ENCODE measurements around the gene PI4KA.
"Not testable (repeated sequence)": the region's sequence is repeated elsewhere in the genome, so short reads cannot be mapped to it uniquely, and the experiment has no call there.

PI4KA gene

DNA sequence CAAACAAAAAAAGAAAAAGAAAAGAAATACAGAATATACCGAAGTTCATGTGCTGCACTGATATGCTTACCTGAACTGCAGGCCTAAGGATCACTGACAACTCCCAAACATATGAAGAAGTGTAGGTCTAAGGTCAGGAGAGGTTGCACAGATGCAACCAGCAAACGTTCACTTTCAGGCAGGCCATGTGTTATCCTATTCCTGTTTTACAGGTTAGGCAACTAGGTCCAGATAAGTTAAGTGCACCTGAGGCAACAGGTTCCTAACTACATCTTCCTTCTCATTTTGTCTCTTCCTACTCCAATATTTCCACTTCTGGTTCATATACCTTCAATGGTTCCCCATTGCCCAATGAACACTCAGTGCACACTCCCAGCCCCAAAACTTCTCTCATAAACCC, 15.1 kb downstream of the PI4KA start:
- H3K4me1 Mint-ChIP-seq (ENCODE audit: low read depth) = peaks cover 26% of the 10 kb centered on the region
- H3K27ac Mint-ChIP-seq = no peak overlapping the region
- H3K4me3 Mint-ChIP-seq = no peak overlapping the region
- no peaks in the 10 kb centered on the region for H3K9me3 Mint-ChIP-seq
- H3K27me3 Mint-ChIP-seq (ENCODE audit: low read depth) = no peaks in the 10 kb centered on the region
- peaks cover under 1% of the 10 kb centered on the region for H3K36me3 Mint-ChIP-seq (ENCODE audit: low read depth)

DNA sequence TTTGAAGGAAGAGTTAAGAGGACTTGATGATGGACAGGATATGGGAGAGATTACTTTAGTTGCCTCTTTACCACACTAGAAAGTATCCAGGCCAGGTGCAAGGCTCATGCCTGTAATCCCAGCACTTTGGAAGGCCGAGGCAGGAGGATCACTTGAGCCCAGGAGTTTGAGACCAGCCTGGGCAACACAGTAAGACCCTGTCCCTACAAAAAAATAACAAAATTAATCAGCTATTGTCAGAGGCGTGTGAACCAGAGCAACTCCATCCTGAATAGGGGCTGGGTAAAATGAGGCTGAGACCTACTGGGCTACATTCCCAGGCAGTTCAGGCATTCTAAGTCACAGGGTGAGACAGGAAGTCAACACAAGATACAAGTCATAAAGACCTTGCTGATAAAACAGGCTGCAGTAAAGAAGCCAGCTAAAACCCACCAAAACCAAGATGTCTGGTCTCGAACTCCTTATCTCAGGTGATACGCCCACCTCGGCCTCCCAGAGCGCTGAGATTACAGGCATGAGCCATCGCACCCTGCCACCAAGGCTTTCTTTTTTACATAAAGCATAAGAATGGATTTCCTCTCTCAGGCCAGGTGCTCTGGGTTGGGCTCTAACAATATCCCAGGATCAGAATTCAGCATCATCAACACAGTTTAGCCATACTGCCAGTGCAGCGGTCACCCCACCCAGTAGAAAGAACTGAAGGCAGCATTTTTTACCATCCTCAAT, 17.8 kb downstream of the PI4KA start:
- no peak overlapping the region for H3K27ac Mint-ChIP-seq
- H3K27me3 Mint-ChIP-seq (ENCODE audit: low read depth) = no peaks in the 10 kb centered on the region
- H3K36me3 Mint-ChIP-seq (ENCODE audit: low read depth) = peaks cover 2% of the 10 kb centered on the region
- H3K9me3 Mint-ChIP-seq = no peaks in the 10 kb centered on the region
- peaks cover 36% of the 10 kb centered on the region for H3K4me1 Mint-ChIP-seq (ENCODE audit: low read depth)
- no peak overlapping the region for H3K4me3 Mint-ChIP-seq

DNA sequence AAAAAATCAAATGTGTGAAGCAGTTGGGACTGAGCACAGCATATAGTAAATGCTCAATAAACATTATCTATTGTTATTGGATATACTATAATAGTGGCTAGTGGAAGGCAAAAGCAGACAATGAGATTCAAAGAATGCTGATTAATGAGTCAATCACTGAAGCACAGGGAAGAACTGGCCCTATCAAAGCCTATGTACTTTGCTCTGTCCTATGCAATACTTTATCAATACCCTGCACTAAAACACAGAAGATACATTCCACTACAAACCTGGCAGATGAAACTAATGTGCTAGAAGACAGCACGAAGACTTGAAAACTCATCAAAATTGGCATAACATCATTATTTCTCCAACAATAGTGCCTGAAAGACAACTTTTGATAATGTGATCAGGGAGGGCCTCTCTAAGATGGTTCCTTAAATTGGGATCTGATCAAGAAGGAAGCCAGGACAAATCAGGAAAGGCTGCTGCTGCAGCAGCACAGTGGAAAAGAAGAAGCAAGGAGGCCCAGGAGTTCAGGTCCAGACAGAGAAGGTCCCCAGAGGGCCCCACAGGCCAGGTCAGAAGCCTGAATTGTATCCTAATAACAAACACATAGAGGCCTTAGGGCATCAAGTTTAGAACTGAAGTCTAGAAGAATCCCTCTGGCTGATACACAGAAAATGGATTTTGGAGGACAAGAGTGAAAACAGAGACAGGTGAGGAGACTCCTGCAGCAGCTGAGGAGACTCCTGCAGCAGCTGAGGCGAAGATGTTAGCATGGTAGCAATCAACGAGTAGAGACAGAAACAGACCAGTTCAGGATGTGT, 18.6 kb downstream of the PI4KA start:
- no peak overlapping the region for H3K4me3 Mint-ChIP-seq
- no peaks in the 10 kb centered on the region for H3K27me3 Mint-ChIP-seq (ENCODE audit: low read depth)
- no peaks in the 10 kb centered on the region for H3K9me3 Mint-ChIP-seq
- peaks cover 35% of the 10 kb centered on the region for H3K4me1 Mint-ChIP-seq (ENCODE audit: low read depth)
- H3K27ac Mint-ChIP-seq = no peak overlapping the region
- H3K36me3 Mint-ChIP-seq (ENCODE audit: low read depth) = peaks cover 2% of the 10 kb centered on the region

DNA sequence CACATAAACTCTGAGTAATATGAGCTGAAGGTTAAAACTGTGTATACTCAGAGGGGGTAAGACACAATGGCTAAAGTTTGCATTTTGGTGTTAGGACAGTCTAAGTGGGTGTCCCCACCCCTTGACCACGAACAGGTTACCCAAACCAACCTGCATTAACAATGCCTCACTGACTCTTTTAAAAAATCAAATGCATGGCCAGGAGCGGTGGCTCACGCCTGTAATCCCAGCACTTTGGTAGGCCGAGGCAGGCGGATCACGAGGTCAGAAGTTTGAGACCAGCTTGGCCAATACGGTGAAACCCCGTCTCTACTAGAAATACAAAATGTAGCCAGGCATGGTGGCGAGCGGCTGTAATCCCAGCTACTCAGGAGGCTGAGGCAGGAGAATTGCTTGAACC, 19.3 kb downstream of the PI4KA start:
- not testable (repeated sequence) for H3K27me3 Mint-ChIP-seq (ENCODE audit: low read depth); H3K9me3 Mint-ChIP-seq; H3K36me3 Mint-ChIP-seq (ENCODE audit: low read depth); H3K4me3 Mint-ChIP-seq; H3K27ac Mint-ChIP-seq
- peaks cover 35% of the 10 kb centered on the region for H3K4me1 Mint-ChIP-seq (ENCODE audit: low read depth)

DNA sequence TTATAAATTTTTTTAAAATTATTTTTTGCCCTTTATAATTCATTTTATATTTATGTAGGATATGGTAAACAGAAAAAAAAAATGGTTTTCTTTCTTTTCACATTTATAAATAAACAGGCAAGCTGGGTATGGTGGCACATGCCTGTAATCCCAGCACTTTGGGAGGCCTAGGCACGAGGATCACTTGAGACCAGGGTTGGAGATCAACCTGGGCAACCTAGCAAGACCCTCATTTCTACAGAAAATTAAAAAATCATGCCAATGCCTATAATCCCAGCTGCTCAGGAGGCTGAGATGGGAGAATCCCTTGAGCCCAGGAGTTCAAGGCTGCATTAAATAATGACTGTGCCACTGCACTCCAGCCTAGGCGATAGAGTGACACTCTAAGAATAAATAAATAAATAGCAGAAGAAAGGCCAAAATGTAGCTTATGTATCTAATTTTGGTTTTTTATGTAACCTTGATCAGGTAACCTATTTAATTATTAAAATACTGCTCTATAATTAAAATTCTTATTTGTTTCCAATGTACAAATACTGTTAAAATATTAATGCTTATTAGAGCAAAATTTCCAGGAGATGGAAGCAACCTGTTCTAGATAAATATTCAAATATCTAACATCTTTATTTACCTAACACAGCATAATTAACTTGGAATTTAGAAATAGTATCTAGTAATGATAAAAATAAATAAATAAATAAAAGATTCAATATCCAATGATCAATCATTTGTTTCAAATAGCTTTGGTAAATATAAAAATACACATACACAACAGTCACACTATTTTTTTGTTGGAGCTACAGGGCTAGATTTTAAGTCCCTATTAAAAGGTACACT, 21.4 kb downstream of the PI4KA start:
- peaks cover 29% of the 10 kb centered on the region for H3K4me1 Mint-ChIP-seq (ENCODE audit: low read depth)
- peaks cover 16% of the 10 kb centered on the region for H3K36me3 Mint-ChIP-seq (ENCODE audit: low read depth)
- H3K4me3 Mint-ChIP-seq = no peak overlapping the region
- no peaks in the 10 kb centered on the region for H3K9me3 Mint-ChIP-seq
- H3K27me3 Mint-ChIP-seq (ENCODE audit: low read depth) = no peaks in the 10 kb centered on the region
- H3K27ac Mint-ChIP-seq = no peak overlapping the region

DNA sequence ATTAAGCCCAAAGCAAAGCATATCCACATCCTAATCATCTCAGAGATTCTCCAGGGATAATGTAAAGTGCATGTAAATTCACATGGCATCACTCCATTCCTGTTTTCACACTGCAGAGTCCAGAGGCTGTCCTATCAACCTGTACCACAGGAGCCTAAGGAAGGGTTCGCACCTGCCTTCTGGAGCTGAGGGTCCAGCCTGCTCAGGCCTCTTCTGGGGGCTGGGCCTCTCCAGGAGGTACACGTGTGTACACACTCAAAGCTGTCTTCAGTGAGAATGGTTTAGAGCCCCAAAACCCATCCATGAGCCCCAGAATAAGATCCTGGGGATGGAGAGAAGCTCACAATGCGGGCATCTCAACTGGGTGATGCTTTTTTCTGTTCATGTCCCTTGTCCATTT, 23.9 kb downstream of the PI4KA start:
- no peak overlapping the region for H3K4me3 Mint-ChIP-seq
- peaks cover 12% of the 10 kb centered on the region for H3K4me1 Mint-ChIP-seq (ENCODE audit: low read depth)
- no peaks in the 10 kb centered on the region for H3K27me3 Mint-ChIP-seq (ENCODE audit: low read depth)
- peaks cover 33% of the 10 kb centered on the region for H3K36me3 Mint-ChIP-seq (ENCODE audit: low read depth)
- no peak overlapping the region for H3K27ac Mint-ChIP-seq
- H3K9me3 Mint-ChIP-seq = no peaks in the 10 kb centered on the region

DNA sequence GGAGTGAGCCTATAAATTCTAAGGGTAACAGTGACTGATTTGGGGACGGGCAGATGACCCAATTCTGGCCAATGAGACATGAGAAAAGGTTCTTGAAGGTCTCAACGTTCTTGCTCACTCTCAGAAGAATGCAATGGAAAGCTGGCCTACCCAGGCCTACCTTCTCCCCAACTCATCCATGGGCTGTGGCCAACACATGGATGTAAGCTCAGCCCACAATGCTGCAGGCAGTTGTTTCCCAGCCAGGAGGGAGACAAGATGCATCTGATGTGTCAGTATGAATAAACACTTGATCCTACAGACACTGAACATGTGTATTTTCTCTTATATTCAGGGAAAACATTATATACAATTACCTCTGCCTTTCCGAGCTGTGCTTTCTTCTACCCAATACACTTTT, 24.4 kb downstream of the PI4KA start:
- Mint-ChIP-seq H3K36me3 (ENCODE audit: low read depth) (peaks cover 37% of the 10 kb centered on the region), H3K27ac (no peak overlapping the region), H3K4me3 (no peak overlapping the region), H3K27me3 (ENCODE audit: low read depth) (no peaks in the 10 kb centered on the region), H3K9me3 (no peaks in the 10 kb centered on the region), H3K4me1 (ENCODE audit: low read depth) (peaks cover 12% of the 10 kb centered on the region)

DNA sequence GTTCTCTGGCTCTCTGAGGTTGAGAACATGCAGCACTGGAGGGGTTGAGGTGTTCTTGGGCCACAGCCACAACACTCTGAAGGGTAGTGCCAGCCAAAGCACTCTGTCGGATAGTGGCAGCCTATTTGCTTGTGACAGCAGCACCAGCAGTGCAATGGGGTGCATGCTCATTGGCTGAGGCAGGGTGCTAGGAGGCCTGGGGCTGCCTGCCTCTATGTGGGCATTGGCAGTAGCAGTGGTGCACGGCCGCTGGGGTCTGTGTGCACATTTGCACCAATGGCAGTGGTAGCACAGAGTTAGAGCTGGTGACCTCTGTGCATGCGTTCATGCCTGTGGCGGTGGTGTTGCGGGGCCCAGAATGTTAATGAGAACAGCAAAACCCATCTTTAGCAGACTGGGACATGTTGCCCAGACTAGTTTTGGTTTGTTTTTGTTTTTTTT, 25.4 kb downstream of the PI4KA start:
- no peaks in the 10 kb centered on the region for H3K9me3 Mint-ChIP-seq
- H3K4me1 Mint-ChIP-seq (ENCODE audit: low read depth) = peaks cover 9% of the 10 kb centered on the region
- H3K27ac Mint-ChIP-seq = no peak overlapping the region
- H3K4me3 Mint-ChIP-seq = no peak overlapping the region
- H3K36me3 Mint-ChIP-seq (ENCODE audit: low read depth) = peaks cover 36% of the 10 kb centered on the region
- no peaks in the 10 kb centered on the region for H3K27me3 Mint-ChIP-seq (ENCODE audit: low read depth)

DNA sequence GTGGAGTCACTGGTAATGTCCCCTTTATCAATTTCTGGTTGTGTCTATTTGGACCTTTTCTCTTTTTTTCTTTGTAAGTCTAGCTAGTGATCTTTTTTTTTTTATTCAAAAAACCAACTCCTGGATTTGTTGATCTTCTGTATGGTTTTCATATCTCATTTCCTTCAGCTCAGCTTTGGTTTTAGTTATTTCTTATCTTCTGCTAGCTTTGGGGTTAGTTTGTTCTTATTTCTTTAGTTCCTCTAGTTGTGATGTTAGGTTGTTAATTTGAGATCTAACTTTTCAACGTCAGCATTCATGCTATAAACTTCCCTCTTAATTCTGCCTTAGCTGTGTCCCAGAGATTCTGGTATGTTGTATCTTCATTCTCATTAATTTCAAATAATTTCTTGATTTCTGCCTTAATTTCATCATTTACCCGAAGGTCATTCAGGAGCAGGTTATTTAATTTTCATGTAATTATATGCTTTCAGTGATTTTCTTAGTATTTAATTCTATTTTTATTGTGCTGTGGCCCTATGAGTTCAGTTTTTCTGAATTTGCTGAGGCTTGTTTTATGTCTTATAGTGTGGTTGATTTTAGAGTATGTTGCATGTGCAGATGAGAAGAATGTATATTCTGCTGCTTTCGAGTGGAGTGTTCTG, 29.0 kb downstream of the PI4KA start:
- Mint-ChIP-seq H3K9me3 (no peaks in the 10 kb centered on the region), H3K36me3 (ENCODE audit: low read depth) (peaks cover 50% of the 10 kb centered on the region), H3K4me1 (ENCODE audit: low read depth) (no peaks in the 10 kb centered on the region), H3K4me3 (no peak overlapping the region), H3K27me3 (ENCODE audit: low read depth) (no peaks in the 10 kb centered on the region), H3K27ac (no peak overlapping the region)

DNA sequence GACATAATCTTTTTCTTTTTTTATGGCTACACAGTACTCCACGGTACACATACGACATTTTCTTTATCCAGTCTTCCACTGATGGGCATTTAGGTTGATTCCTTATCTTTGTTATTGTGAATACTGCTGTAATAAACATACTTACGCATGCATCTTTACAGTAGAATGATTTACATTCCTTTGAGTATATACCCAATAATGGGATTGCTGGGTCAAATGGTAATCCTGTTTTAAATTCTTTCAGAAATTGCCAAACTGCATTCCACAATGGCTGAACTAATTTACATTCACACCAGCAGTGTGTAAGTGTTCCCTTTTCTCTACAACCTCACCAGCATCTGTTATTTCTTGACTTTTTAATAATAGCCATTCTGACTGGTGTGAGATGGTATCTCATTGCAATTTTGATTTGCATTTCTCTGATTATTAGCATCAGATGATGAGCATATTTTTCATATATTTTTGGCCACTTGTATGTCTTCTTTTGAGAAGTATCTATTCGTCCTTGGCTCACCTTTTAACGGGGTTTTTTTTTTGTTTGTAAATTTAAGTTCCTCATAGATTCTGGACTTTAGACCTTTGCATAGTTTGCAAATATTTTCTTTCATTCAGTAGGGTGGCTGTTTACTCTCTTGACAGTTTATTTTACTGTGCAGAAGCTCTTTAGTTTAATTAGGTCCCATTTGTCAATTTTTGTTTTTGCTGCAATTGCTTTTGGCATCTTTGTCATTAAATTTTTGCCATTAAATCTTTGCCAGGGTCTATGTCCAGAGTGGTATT, 32.0 kb downstream of the PI4KA start:
- H3K27ac Mint-ChIP-seq; H3K9me3 Mint-ChIP-seq; H3K4me3 Mint-ChIP-seq; H3K27me3 Mint-ChIP-seq (ENCODE audit: low read depth); H3K4me1 Mint-ChIP-seq (ENCODE audit: low read depth): not testable (repeated sequence)
- H3K36me3 Mint-ChIP-seq (ENCODE audit: low read depth) = peaks cover 41% of the 10 kb centered on the region

DNA sequence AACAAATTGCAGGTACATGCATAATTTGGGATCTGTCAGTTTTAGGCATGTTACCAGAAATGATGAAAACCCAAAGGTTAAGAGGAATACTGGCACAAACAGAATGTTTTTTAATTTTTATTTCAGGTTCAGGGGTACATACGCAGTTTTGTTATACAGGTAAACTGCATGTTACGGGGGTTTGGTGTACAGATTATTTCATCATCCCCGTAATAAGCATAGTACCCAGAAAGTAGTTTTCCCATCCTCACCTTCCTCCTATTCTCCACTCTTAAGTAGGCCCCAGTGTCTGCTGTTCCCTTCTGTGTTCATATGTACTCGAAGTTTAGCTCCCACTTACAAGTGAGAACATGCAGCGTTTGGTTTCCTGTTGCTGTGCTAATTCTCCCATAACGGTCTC, 33.0 kb downstream of the PI4KA start:
- Mint-ChIP-seq H3K4me1 (ENCODE audit: low read depth) (no peaks in the 10 kb centered on the region), H3K4me3 (no peak overlapping the region), H3K9me3 (no peaks in the 10 kb centered on the region), H3K27me3 (ENCODE audit: low read depth) (no peaks in the 10 kb centered on the region), H3K36me3 (ENCODE audit: low read depth) (peaks cover 35% of the 10 kb centered on the region), H3K27ac (no peak overlapping the region)

DNA sequence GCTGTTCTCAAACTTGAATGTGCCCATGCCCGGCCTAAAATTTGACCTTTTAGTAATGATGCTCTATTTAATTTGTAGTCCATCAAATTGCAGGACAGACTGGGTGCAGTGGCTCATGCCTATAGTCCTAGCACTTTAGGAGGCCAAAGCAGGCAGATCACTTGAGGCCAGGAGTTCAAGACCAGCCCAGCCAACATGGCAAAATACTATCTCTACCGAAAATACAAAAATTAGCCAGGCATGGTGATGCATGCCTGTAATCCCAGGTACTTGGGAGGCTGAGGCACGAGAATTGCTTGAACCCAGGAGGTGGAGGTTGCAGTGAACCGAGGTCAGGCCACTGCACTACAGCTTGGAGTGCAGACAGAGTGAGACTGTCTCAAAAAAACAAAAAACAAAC, 33.4 kb downstream of the PI4KA start:
- not testable (repeated sequence) for H3K4me1 Mint-ChIP-seq (ENCODE audit: low read depth); H3K9me3 Mint-ChIP-seq; H3K27me3 Mint-ChIP-seq (ENCODE audit: low read depth); H3K27ac Mint-ChIP-seq; H3K4me3 Mint-ChIP-seq
- peaks cover 32% of the 10 kb centered on the region for H3K36me3 Mint-ChIP-seq (ENCODE audit: low read depth)

DNA sequence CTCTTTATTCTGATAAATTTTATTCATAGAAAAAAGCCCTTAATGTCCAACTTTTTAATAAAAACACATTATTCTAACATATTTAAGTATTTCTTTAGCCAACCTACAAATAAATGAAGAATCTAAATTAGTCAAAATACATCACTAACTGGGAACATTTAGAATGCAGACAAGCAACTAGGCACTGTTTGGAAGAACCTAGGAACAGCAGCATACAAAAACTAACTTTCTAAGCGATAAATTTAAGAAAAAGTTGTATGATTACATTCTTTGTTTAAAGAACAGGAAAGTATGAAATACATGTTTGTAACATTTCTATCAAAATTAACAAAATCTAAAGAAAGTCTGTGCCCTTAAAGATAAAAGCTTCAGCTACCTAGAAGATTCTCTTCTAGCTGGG, 35.3 kb downstream of the PI4KA start:
- Mint-ChIP-seq H3K36me3 (ENCODE audit: low read depth) (peaks cover 30% of the 10 kb centered on the region), H3K27ac (no peak overlapping the region)

DNA sequence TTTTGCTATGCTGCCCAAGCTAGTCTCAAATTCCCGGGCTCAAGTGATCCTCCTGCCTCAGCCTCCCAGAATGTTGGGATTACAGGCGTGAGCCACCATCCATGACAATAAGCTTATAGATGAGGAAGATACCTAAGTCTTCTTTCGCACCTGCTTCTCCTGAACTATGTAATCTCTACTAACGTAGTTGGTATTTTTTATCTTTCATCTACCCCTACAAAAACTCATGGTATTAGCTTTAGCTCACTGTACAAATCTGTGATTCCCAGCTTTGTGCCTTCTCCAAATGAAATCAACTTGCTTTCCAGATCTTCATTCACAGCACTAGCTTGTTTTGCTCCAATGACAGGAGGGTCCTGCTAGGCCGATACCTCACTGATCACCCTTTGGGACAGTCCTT, 36.4 kb downstream of the PI4KA start:
- peaks cover 29% of the 10 kb centered on the region for H3K36me3 Mint-ChIP-seq (ENCODE audit: low read depth)
- no peaks in the 10 kb centered on the region for H3K4me1 Mint-ChIP-seq (ENCODE audit: low read depth)
- no peak overlapping the region for H3K4me3 Mint-ChIP-seq
- no peaks in the 10 kb centered on the region for H3K9me3 Mint-ChIP-seq
- no peaks in the 10 kb centered on the region for H3K27me3 Mint-ChIP-seq (ENCODE audit: low read depth)
- H3K27ac Mint-ChIP-seq = no peak overlapping the region

More for the DNA sequence above, 35.3 kb downstream of the PI4KA start:
- no peaks in the 10 kb centered on the region for H3K4me1 Mint-ChIP-seq (ENCODE audit: low read depth)
- no peaks in the 10 kb centered on the region for H3K9me3 Mint-ChIP-seq
- no peaks in the 10 kb centered on the region for H3K27me3 Mint-ChIP-seq (ENCODE audit: low read depth)
- H3K4me3 Mint-ChIP-seq = no peak overlapping the region

Data from T-helper 1 cell treated with Interleukin-12 subunit alpha and Interleukin-12 subunit beta and Interleukin-4 antibody, amounts not matched to agents 30 μg/mL and 1 μg/mL, for 36 hours (primary cell).